H1 (cell line): ENCODE measurements around the gene PTPRG. TPM values are rescaled to one million over a fixed set of nuclear protein-coding genes. Genes with fewer than 3 reads are reported as not detected.

Experiments
- CTCF ChIA-PET: fragments of 300-600 bp; sonication (Branson Sonifier 250); formaldehyde crosslinking; loops from one replicate; lab custom pipeline; 2021; ENCODE audit not compliant: partially characterized antibody; lab: Charles Lee
- POLR2A ChIA-PET: fragments of 300-600 bp; sonication (Branson Sonifier 250); formaldehyde crosslinking; loops from one replicate; lab custom pipeline; 2021; ENCODE audit warnings: inconsistent platforms; ENCODE audit not compliant: partially characterized antibody; lab: Charles Lee
- DNase-seq, 2 experiments: peaks; one replicate each; pipeline versions ENCODE4 v3.0.0 to v3.0.0-alpha.2; 2010 to 2022; ENCODE audit warnings: low spot score in 2 of 2, low read depth in 1 of 2, mixed read lengths in 1 of 2
- FAIRE-seq: peaks from 2 replicates; lab custom pipeline; 2011; peaks lifted over from hg19 to GRCh38; lab: Jason Lieb, UNC
- H2AFZ ChIP-seq: 2 replicates; pipeline ENCODE4 v1.8.1; 2012; ENCODE audit warnings: low read length, inconsistent platforms
- H2AK5ac ChIP-seq: 2 replicates; pipeline ENCODE4 v1.6.1; 2013; ENCODE audit warnings: low read depth, low read length
- H2BK120ac ChIP-seq: replicated peaks from 2 replicates; pipeline ENCODE3; 2013; ENCODE audit warnings: low read depth, low read length, inconsistent platforms
- H2BK12ac ChIP-seq: 2 replicates; pipeline ENCODE4 v1.6.1; 2013; ENCODE audit warnings: low read depth, low read length
- H2BK15ac ChIP-seq: 2 replicates; pipeline ENCODE4 v1.6.1; 2013; ENCODE audit warnings: low read length
- H2BK20ac ChIP-seq: 2 replicates; pipeline ENCODE4 v1.6.1; 2013; ENCODE audit warnings: low read length
- H2BK5ac ChIP-seq: 2 replicates; pipeline ENCODE4 v1.6.1; 2013; ENCODE audit warnings: low read depth, low read length
- H3K14ac ChIP-seq: 2 replicates; pipeline ENCODE4 v1.6.1; 2013; ENCODE audit warnings: inconsistent platforms; ENCODE audit not compliant: insufficient read length
- H3K18ac ChIP-seq: 2 replicates; pipeline ENCODE4 v1.6.1; 2013; ENCODE audit warnings: low read length; ENCODE audit errors: extremely low read depth
- H3K23ac ChIP-seq: 2 replicates; pipeline ENCODE4 v1.6.1; 2013; ENCODE audit warnings: inconsistent platforms; ENCODE audit not compliant: insufficient read length
- H3K23me2 ChIP-seq: 2 replicates; pipeline ENCODE4 v1.6.1; 2013; ENCODE audit warnings: low read depth, low read length
- H3K27ac ChIP-seq: 2 replicates; pipeline ENCODE4 v1.6.1; 2011; ENCODE audit warnings: low read depth, low read length, inconsistent platforms
- H3K27me3 ChIP-seq, 4 experiments: replicated peaks in 1 of 4; 1 replicate in 1 of 4; 2 replicates in 3 of 4; pipeline versions ENCODE4 v1.6.1 to v1.8.1; 2011 to 2013; ENCODE audit warnings: low read length in 3 of 4, mild to moderate bottlenecking in 3 of 4, inconsistent platforms in 2 of 4, mixed read lengths in 2 of 4, moderate library complexity in 1 of 4; ENCODE audit not compliant: control insufficient read depth in 3 of 4, insufficient read depth in 3 of 4; ENCODE audit errors: extremely low read depth in 1 of 4
- H3K36me3 ChIP-seq, 4 experiments: 2 replicates each; pipeline versions ENCODE4 v1.6.1 to v1.8.1; 2011 to 2013; ENCODE audit warnings: mild to moderate bottlenecking in 4 of 4, low read length in 3 of 4, moderate library complexity in 2 of 4, control low read depth in 1 of 4, inconsistent platforms in 1 of 4; ENCODE audit not compliant: insufficient read depth in 4 of 4, control insufficient read depth in 2 of 4
- H3K4ac ChIP-seq: replicated peaks from 2 replicates; pipeline ENCODE3; 2013; ENCODE audit warnings: low read length, low read depth, mixed read lengths, inconsistent platforms; ENCODE audit not compliant: insufficient read length
- H3K4me1 ChIP-seq, 4 experiments: replicated peaks in 1 of 4; 1 replicate in 1 of 4; 2 replicates in 3 of 4; pipeline versions ENCODE4 v1.6.1 to v1.8.1; 2011 to 2013; ENCODE audit warnings: low read length in 3 of 4, inconsistent platforms in 2 of 4, mixed read lengths in 1 of 4; ENCODE audit not compliant: insufficient read depth in 4 of 4, control insufficient read depth in 3 of 4
- H3K4me2 ChIP-seq, 2 experiments: 2 replicates each; pipeline versions ENCODE4 v1.6.1 to v1.8.1; 2011 to 2013; ENCODE audit warnings: low read depth in 2 of 2, low read length in 2 of 2, control low read depth in 1 of 2, inconsistent platforms in 1 of 2, mild to moderate bottlenecking in 1 of 2; ENCODE audit not compliant: insufficient read depth in 1 of 2
- H3K4me3 ChIP-seq, 4 experiments: fragments of 200-600, 300-600 bp in 1 of 4; sonication (generic), shearing (Covaris generic), sonication (Bioruptor Twin) in 1 of 4; 2 replicates each; pipeline versions ENCODE4 v1.5.1 to v1.8.1; 2011 to 2016; ENCODE audit warnings: low read length in 4 of 4, low read depth in 3 of 4, control low read depth in 2 of 4, inconsistent platforms in 2 of 4, mild to moderate bottlenecking in 2 of 4, mixed read lengths in 1 of 4, moderate library complexity in 1 of 4; ENCODE audit not compliant: insufficient read depth in 2 of 4; ENCODE audit errors: extremely low read depth in 1 of 4
- H3K56ac ChIP-seq: replicated peaks from 2 replicates; pipeline ENCODE3; 2013; ENCODE audit warnings: low read depth, mild to moderate bottlenecking, mixed read lengths, low read length, inconsistent platforms; ENCODE audit not compliant: insufficient read length
- H3K79me1 ChIP-seq: 2 replicates; pipeline ENCODE4 v1.6.1; 2013; ENCODE audit warnings: low read depth, low read length, control low read depth
- H3K79me2 ChIP-seq, 2 experiments: 2 replicates each; pipeline versions ENCODE4 v1.6.1 to v1.8.1; 2012 to 2013; ENCODE audit warnings: low read length in 2 of 2, mild to moderate bottlenecking in 2 of 2, inconsistent platforms in 1 of 2; ENCODE audit not compliant: insufficient read depth in 2 of 2, control insufficient read depth in 1 of 2
- H3K9ac ChIP-seq, 4 experiments: replicated peaks in 1 of 4; 1 replicate in 1 of 4; 2 replicates in 3 of 4; pipeline versions ENCODE4 v1.6.1 to v1.8.1; 2011 to 2013; ENCODE audit warnings: low read depth in 3 of 4, low read length in 3 of 4, control low read depth in 2 of 4, mild to moderate bottlenecking in 2 of 4, moderate library complexity in 2 of 4, inconsistent platforms in 1 of 4; ENCODE audit errors: extremely low read depth in 1 of 4
- H3K9me3 ChIP-seq, 2 experiments: 2 replicates each; pipeline versions ENCODE4 v1.6.1 to v1.8.1; 2012 to 2013; ENCODE audit warnings: mild to moderate bottlenecking in 2 of 2, moderate library complexity in 2 of 2, control low read depth in 1 of 2, inconsistent platforms in 1 of 2, low read depth in 1 of 2, low read length in 1 of 2, mixed read lengths in 1 of 2; ENCODE audit not compliant: insufficient read depth in 2 of 2
- H4K20me1 ChIP-seq, 2 experiments: replicated peaks in 1 of 2; 2 replicates each; pipeline versions ENCODE3 to v1.8.1; 2011 to 2013; ENCODE audit warnings: inconsistent platforms in 2 of 2, low read length in 2 of 2, mild to moderate bottlenecking in 1 of 2; ENCODE audit not compliant: insufficient read depth in 2 of 2, control insufficient read depth in 1 of 2
- H4K5ac ChIP-seq: 2 replicates; pipeline ENCODE4 v1.6.1; 2013; ENCODE audit warnings: low read length, low read depth, mixed read lengths, inconsistent platforms; ENCODE audit not compliant: insufficient read length
- H4K8ac ChIP-seq: 2 replicates; pipeline ENCODE4 v1.8.0; 2013; ENCODE audit warnings: mild to moderate bottlenecking, moderate library complexity, low read length, inconsistent platforms; ENCODE audit not compliant: insufficient read depth; ENCODE audit errors: extremely low read depth
- H4K91ac ChIP-seq: replicated peaks from 2 replicates; pipeline ENCODE3; 2013; ENCODE audit warnings: low read length, mixed read lengths, inconsistent platforms; ENCODE audit not compliant: insufficient read length
- CBX5 ChIP-seq: fragments of 300-800, 300-1000 bp; sonication (generic); IDR thresholded peaks from 2 replicates; pipeline ENCODE4 v1.7.1; 2016; ENCODE audit warnings: antibody characterized with exemption, low read length, low read depth
- CHD2 ChIP-seq: IDR thresholded peaks from 2 replicates; pipeline ENCODE4 v1.6.1; 2012; ENCODE audit warnings: low read length, improper control_type of control experiment
- FOSL1 ChIP-seq: IDR thresholded peaks from 2 replicates; pipeline ENCODE4 v1.6.1; 2011; ENCODE audit warnings: mild to moderate bottlenecking, low read depth, low read length, moderate library complexity; ENCODE audit not compliant: insufficient read depth
- PHF8 ChIP-seq: fragments of 200-600 bp; sonication (generic); conservative IDR thresholded peaks from 2 replicates; pipeline ENCODE4 v1.7.1; 2012; ENCODE audit warnings: low read depth, mild to moderate bottlenecking, inconsistent platforms, low read length, moderate library complexity
- RFX5 ChIP-seq: IDR thresholded peaks from 2 replicates; pipeline ENCODE4 v1.6.1; 2011; ENCODE audit warnings: low read depth, low read length, improper control_type of control experiment, borderline replicate concordance
- SIRT6 ChIP-seq: IDR thresholded peaks from one replicate; pipeline ENCODE4 v1.7.1; 2012; ENCODE audit warnings: low read length, inconsistent platforms
- SP1 ChIP-seq: IDR thresholded peaks from 2 replicates; pipeline ENCODE4 v1.6.1; 2011; ENCODE audit warnings: low read depth, low read length
- TAF7 ChIP-seq: optimal IDR thresholded peaks from 2 replicates; pipeline ENCODE3; 2011; ENCODE audit warnings: low read depth, mild to moderate bottlenecking, inconsistent platforms, low read length, moderate library complexity, borderline replicate concordance
- WGBS, 2 experiments: shearing (Covaris generic) in 1 of 2; methylation state at CpG; one replicate each; pipeline versions ENCODE4 v1.1.6 to v1.1.7; 2013 to 2015; ENCODE audit warnings: low lambda C conversion rate in 2 of 2, mixed read lengths in 2 of 2, inconsistent platforms in 1 of 2, low coverage in 1 of 2, missing lambda C conversion rate in 1 of 2; ENCODE audit not compliant: insufficient replicate concordance in 2 of 2, insufficient coverage in 1 of 2, insufficient read length in 1 of 2; ENCODE audit errors: extremely low coverage in 1 of 2, missing lambda C conversion rate in 1 of 2; 5-methylcytosine and 5-hydroxymethylcytosine counted together
- polyA plus RNA-seq, 7 experiments: library from polyadenylated mRNA; depleted of rRNA in 3 of 7; stranded (reverse) in 5 of 7; unstranded in 2 of 7; fragments of >200 nt in 5 of 7; fragments of 200-250 nt in 2 of 7; gene quantifications; 1 replicate in 5 of 7; 2 replicates in 1 of 7; 4 replicates in 1 of 7; pipeline versions ENCODE4 v1.2.1 to v1.2.3, GENCODE V29; 2011 to 2013; ENCODE audit warnings: missing spikeins in 2 of 7, mixed read lengths in 2 of 7
- total RNA-seq: library from RNA; stranded (reverse); fragmentation: NEBNext Ultra II Directional; extraction: Animal tissue kit (Norgen Biotek cat#: 25700); gene quantifications from 2 replicates; pipeline ENCODE4 v1.2.1, GENCODE V29; 2021

The PTPRG gene
- total and polyA plus RNA-seq, 2 of the 8 experiments (the other 6 are each of a cell fraction or from before 2014, with no cell fraction given), result 23.3 to 96.2 TPM

- no peak overlapping the region for H3K23ac ChIP-seq
- no peaks in the 10 kb centered on the region for H3K79me2 ChIP-seq
- H3K56ac ChIP-seq, result no peak overlapping the region
- H3K4me2 ChIP-seq, result no peak overlapping the region
- no peak overlapping the region for H2BK120ac ChIP-seq
- no peak overlapping the region for H2BK12ac ChIP-seq
- H3K4me1 ChIP-seq, result peaks cover 0 to 3% (median 1%) of the 10 kb centered on the region in 4 experiments; a peak in 2 of 7 replicates
- no peak overlapping the region for H3K14ac ChIP-seq
- no peaks in the 10 kb centered on the region for H3K27me3 ChIP-seq
- H3K18ac ChIP-seq, result no peak overlapping the region
- H3K23me2 ChIP-seq, result no peaks in the 10 kb centered on the region
- no peaks in the 10 kb centered on the region for H4K20me1 ChIP-seq
- H4K5ac ChIP-seq, result no peak overlapping the region
- no peak overlapping the region for H4K8ac ChIP-seq
- H3K79me1 ChIP-seq, result peaks cover 2% of the 10 kb centered on the region; the same call in 1 of the 2 replicates
- no peak overlapping the region for H3K4me3 ChIP-seq
- no peak overlapping the region for H2BK15ac ChIP-seq
- no peak for DNase-seq
- FAIRE-seq, result no peak
- no peak overlapping the region for H2BK5ac ChIP-seq
- H3K4ac ChIP-seq, result no peak overlapping the region
- no peak overlapping the region for H4K91ac ChIP-seq
- 92% methylated on average over 5 of the region's 5 CpGs; no CpG with 5 or more reads in 1 of the 2 experiments for WGBS, 2 experiments
- no peak overlapping the region for H2AFZ ChIP-seq
- no peak overlapping the region for H3K9ac ChIP-seq
- no peaks in the 10 kb centered on the region for H3K9me3 ChIP-seq
- no peak overlapping the region for H2AK5ac ChIP-seq
- ChIA-PET CTCF (interaction anchor here (1.2 kb wide), 1 partner anchor 599 kb away, joined by 3 read pairs; no protein-coding TSS in a partner anchor), POLR2A (no interaction called here)
- no peaks in the 10 kb centered on the region for H3K36me3 ChIP-seq
- no peak overlapping the region for H2BK20ac ChIP-seq
- H3K27ac ChIP-seq, result no peak overlapping the region
- TF ChIP-seq FOSL1, result no peak
- no peak for TF ChIP-seq CHD2
- no peak for TF ChIP-seq TAF7
- no peak for TF ChIP-seq CBX5
- no peak for TF ChIP-seq SIRT6
- no peak for TF ChIP-seq SP1
- no peak for TF ChIP-seq RFX5
- TF ChIP-seq PHF8, result no peak
Measured at GRCh38 chr3:62164196-62164595, 602.8 kb downstream of the PTPRG start.
